GM10248 (cell line): ENCODE results near the gene MTHFSD.

Experiments used
- CTCF ChIA-PET: fragments of 300-600 bp; sonication (Branson Sonifier 250); formaldehyde crosslinking; extraction: SDS; loops from one replicate; lab custom pipeline; 2021; ENCODE audit warnings: antibody characterized with exemption; lab: Yijun Ruan, JAX
- POLR2A ChIA-PET: fragments of 350-650 bp; sonication (Branson Sonifier 250); formaldehyde crosslinking; extraction: SDS; loops from one replicate; lab custom pipeline; 2020; ENCODE audit warnings: antibody characterized with exemption; lab: Yijun Ruan, JAX
- DNase-seq: peaks from one replicate; pipeline ENCODE4 v3.0.0; 2012; ENCODE audit errors: extremely low spot score
- TF ChIP-seq, protein P1 (sequence below): IDR thresholded peaks from 2 replicates; pipeline ENCODE4 v1.5.1; 2012; ENCODE audit warnings: mild to moderate bottlenecking, low read depth; ENCODE audit errors: extremely low read depth, missing control alignments, control extremely low read depth

The MTHFSD gene

DNA sequence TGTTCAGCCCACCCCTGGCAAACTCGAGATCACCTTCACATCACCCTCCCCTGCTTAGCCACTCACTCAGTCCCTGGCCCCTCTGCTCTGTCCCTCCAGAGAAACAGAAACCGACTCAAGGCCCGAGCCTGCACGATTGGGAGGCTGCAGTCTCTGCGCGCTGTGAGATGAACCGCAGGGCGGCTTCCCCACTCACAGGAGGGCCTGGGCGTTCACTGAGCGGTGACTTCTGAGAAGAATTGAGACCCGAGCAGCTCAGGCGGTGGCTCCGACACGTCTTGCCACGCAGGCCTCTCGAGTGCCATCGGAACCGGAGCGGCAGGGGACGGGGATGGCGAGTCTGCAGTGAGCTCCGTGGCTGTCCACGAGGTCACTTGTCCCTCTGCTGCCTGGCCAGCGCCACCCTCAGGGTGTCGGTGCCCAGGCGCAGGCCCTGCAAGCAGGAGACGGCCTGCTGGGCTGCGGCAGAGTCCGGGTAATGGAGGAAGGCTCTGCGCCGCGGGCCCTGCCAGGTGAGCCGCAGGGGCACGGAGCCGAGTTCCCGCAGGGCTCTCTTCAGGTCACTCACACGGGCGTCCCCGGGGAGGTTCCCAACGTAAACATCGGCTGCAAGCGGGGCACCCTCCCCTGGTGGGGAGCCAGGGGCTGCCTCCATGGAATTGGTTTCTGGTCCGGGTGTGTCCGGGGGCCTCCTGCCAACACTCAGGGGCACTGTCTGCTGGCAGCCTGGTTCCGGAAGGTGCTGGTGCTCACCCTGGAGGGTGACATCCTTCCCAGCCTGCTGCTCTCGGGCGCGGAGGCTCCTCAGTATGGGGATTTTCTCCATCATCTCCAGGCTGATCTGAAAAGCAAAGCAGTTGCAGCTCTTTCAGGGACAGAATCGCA lies 23.2 kb downstream of the MTHFSD start:
- TF ChIP-seq, protein P1, sequence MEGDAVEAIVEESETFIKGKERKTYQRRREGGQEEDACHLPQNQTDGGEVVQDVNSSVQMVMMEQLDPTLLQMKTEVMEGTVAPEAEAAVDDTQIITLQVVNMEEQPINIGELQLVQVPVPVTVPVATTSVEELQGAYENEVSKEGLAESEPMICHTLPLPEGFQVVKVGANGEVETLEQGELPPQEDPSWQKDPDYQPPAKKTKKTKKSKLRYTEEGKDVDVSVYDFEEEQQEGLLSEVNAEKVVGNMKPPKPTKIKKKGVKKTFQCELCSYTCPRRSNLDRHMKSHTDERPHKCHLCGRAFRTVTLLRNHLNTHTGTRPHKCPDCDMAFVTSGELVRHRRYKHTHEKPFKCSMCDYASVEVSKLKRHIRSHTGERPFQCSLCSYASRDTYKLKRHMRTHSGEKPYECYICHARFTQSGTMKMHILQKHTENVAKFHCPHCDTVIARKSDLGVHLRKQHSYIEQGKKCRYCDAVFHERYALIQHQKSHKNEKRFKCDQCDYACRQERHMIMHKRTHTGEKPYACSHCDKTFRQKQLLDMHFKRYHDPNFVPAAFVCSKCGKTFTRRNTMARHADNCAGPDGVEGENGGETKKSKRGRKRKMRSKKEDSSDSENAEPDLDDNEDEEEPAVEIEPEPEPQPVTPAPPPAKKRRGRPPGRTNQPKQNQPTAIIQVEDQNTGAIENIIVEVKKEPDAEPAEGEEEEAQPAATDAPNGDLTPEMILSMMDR: no peak
- ChIA-PET CTCF (interaction anchor here (1.8 kb wide), 1 partner anchor 12 kb away, joined by 5 read pairs; no protein-coding TSS in a partner anchor), POLR2A (no interaction called here)
- no peak for DNase-seq

DNA sequence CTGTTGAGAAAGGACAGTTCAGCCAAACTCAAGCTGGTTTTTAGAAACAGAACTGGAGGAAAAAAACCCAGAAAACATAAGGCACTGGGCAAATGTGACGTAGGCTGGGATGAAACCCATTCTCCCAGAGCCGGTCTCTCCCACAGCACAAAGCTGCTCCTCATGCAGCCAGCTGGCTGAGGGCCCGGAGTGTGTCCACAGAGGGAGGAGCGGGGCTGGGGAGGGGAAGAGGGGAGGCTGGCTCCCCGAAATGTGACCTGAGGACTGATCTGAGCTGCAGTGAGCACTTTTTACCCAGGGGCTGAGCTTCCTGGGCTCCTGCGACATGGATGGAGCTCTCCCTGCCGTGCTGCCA lies 23.9 kb downstream of the MTHFSD start:
- no peak for DNase-seq
- CTCF ChIA-PET: interaction anchor here (1.8 kb wide), 1 partner anchor 11 kb away, joined by 5 read pairs; no protein-coding TSS in a partner anchor
- TF ChIP-seq, protein P1: no peak
- POLR2A ChIA-PET: no interaction called here

DNA sequence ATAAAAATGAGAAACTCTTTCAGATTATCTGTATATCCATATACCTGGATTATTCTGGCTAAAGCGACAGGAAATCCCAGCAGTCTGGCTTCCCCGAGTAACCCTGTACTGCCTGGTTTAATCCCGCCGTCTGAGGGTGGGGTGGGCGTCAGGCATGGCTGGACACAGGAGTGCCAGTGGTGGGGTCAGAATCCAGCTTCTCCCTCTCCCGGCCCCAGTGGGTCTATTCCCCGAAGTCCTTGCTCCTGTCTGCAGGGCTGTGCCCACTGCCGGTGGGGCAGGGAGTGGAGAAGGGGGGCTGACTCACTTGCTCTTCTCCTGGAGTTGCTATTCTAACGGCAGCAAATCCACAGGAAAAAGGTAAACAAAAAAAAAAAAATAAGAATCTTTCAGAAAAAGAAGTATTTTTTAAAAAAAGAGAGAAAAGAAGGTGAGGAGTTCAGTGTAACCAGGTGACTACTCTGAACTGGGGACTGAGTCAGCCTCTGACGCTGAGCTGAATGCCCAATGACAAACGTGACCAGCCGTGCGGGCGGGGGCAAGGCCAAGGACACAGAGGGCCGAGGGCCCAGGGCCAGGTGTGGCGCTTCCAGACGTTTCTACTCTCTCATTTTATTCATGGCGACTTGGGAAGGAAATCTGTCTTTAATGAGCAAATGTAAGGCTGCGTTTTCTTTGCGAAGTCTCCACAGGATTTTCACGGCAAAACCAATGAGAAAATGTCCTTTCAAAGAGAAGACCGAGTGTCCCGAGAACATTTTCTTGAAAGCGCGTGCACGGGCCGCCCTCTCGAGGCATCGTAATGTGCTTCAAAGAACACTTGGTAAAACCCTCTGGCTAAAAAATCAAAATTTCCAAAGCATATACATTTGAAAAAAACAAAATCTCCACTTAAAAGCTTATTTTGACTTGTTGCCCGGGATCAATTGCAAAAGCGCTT lies 24.5 kb downstream of the MTHFSD start:
- TF ChIP-seq, protein P1: no peak
- ChIA-PET POLR2A (no interaction called here), CTCF (interaction anchor here (1.8 to 2.0 kb wide), 2 partner anchors 10 to 12 kb away, joined by 5 to 8 read pairs; no protein-coding TSS in a partner anchor)
- DNase-seq: no peak

DNA sequence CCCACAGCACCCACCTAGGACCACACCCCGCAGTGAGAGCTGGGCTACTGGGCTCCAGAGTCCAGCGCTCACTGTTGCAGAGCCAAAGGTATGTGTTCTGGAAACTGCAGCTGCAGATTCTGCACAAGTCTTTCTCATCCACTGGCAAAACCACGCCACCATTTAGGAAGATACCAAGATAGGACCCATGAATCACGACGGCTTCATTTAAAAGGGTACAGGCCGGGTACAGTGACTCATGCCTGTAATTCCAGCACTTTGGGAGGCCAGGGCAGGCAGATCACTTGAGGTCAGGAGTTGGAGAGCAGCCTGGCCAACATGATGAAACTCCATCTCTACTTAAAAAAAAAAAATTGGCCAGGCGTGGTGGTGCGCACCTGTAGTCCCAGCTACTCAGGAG lies 25.9 kb downstream of the MTHFSD start:
- DNase-seq: no peak
- TF ChIP-seq, protein P1: no peak
- ChIA-PET CTCF (interaction anchor here (2.0 kb wide), 1 partner anchor 11 kb away, joined by 8 read pairs; no protein-coding TSS in a partner anchor), POLR2A (no interaction called here)

DNA sequence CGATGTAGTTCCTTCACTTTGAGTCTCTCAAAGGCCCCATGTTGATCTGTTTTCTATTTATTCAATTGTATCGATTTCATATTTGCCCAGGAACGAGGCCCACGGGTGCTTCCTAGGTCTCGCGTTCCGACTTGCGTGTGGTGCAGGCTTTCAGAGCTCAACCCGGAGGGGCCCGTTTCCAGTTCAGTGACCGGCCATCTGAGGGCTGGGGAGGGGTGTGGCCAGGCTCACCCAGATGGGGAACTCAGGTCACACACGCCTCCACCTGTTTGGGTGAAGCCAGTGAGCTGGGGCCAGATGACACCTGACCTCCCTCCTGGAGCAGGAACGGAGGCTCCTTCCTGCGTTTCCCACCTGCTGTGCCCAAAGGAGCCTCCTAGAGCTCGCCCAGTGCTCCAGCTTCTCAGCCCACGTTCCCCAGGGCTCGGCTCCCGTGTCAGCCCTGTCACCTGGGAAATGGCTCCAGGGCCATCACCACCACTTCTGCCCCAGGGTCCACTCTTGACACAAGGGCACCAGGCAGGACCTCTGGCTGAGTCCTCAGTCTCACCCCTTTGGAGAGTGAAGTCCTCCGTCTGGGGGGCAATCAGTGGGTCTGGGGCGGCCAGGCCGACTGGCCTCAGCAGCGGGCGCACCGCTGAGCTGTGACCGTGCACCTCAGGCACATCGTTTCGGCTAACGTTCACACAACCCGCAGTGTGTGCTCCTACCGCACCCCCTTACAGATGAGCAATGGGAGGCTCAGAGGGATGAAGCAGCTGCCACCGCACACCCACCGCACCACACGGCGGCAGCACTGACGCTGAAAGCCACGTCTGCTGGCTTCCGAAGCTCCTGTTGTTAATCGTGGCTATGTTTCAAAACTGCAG lies 26.7 kb downstream of the MTHFSD start:
- TF ChIP-seq, protein P1: no peak
- ChIA-PET CTCF (interaction anchor here (0.9 to 2.0 kb wide), 4 partner anchors 10 to 36 kb away, joined by 3 to 8 read pairs (median 4); no protein-coding TSS in a partner anchor), POLR2A (no interaction called here)
- no peak for DNase-seq

DNA sequence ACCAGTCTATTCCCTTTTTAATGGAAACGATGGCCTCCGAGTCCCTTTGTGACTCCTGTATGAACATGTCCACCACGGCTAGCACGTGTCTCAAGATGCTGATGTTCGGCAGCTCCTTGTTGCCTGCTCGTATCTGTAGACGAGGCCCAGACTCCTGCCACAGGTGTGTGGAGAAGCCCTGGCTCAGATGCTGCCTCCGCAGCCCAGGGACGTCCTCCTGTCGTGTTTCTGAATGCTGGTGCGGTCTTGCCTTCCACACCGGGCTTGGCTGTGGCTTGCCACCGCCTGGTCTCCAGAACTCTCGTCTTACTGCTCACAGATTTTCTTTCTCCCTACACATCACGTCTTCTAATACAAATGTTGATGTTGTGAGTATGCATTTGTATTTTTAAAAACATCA lies 27.7 kb downstream of the MTHFSD start:
- DNase-seq: no peak
- ChIA-PET POLR2A (no interaction called here), CTCF (interaction anchor here (0.9 to 1.4 kb wide), 3 partner anchors 9 to 37 kb away, joined by 3 to 4 read pairs (median 3); no protein-coding TSS in a partner anchor)
- TF ChIP-seq, protein P1: no peak
